CD14-positive monocyte (primary cell): ENCODE data around the gene CDH15. TPM values are rescaled to one million over a fixed set of nuclear protein-coding genes. Genes with fewer than 3 reads are reported as not detected.

Source experiments
- DNase-seq, 3 donors: peaks; one replicate each; pipeline ENCODE4 v3.0.0-alpha.2; 2011 to 2022
- H2AFZ ChIP-seq: 2 replicates; pipeline ENCODE4 v1.6.0; 2012; ENCODE audit warnings: mild to moderate bottlenecking, low read depth, low read length, inconsistent platforms; ENCODE audit not compliant: insufficient read depth, poor library complexity, severe bottlenecking
- H3K27ac ChIP-seq, 2 donors: 1 replicate in 1 of 2; 2 replicates in 1 of 2; pipeline ENCODE4 v1.5.1; 2012 to 2013; ENCODE audit warnings: low read length in 2 of 2, control low read depth in 1 of 2, inconsistent platforms in 1 of 2, low read depth in 1 of 2, mild to moderate bottlenecking in 1 of 2
- H3K27me3 ChIP-seq, 2 donors: one replicate each; pipeline versions ENCODE4 v1.6.0 to v1.6.1; 2011 to 2013; ENCODE audit warnings: low read length in 2 of 2; ENCODE audit not compliant: control insufficient read depth in 2 of 2, insufficient read depth in 2 of 2
- H3K36me3 ChIP-seq, 2 donors: replicated peaks in 1 of 2; 1 replicate in 1 of 2; 2 replicates in 1 of 2; pipeline versions ENCODE4 v1.5.1 to v1.6.1; 2012 to 2013; ENCODE audit warnings: low read length in 2 of 2, control low read depth in 1 of 2, inconsistent platforms in 1 of 2, mild to moderate bottlenecking in 1 of 2; ENCODE audit not compliant: insufficient read depth in 2 of 2, control insufficient read depth in 1 of 2
- H3K4me1 ChIP-seq, 2 donors: 1 replicate in 1 of 2; 2 replicates in 1 of 2; pipeline versions ENCODE4 v1.5.1 to v1.6.1; 2012 to 2013; ENCODE audit warnings: low read length in 2 of 2, control low read depth in 1 of 2, inconsistent platforms in 1 of 2, mild to moderate bottlenecking in 1 of 2, moderate library complexity in 1 of 2; ENCODE audit not compliant: insufficient read depth in 2 of 2, control insufficient read depth in 1 of 2
- H3K4me2 ChIP-seq: replicated peaks from 2 replicates; pipeline ENCODE3; 2012; ENCODE audit warnings: low read length, moderate library complexity, mild to moderate bottlenecking; ENCODE audit not compliant: poor library complexity, severe bottlenecking; ENCODE audit errors: extremely low read depth
- H3K4me3 ChIP-seq, 3 experiments: fragments of 200-600 bp in 1 of 3; sonication (generic) in 1 of 3; replicated peaks in 1 of 3; 1 replicate in 2 of 3; 2 replicates in 1 of 3; pipeline ENCODE4 v1.5.1; 2011 to 2013; ENCODE audit warnings: low read length in 3 of 3, mild to moderate bottlenecking in 3 of 3, control low read depth in 2 of 3, low read depth in 2 of 3, inconsistent platforms in 1 of 3, moderate library complexity in 1 of 3
- H3K79me2 ChIP-seq: 2 replicates; pipeline ENCODE4 v1.6.0; 2012; ENCODE audit warnings: mild to moderate bottlenecking, control low read depth, inconsistent platforms, low read length, moderate library complexity; ENCODE audit not compliant: insufficient read depth
- H3K9ac ChIP-seq: 2 replicates; pipeline ENCODE4 v1.6.0; 2017; ENCODE audit warnings: low read length, mild to moderate bottlenecking; ENCODE audit not compliant: insufficient read depth, poor library complexity, severe bottlenecking
- H3K9me3 ChIP-seq, 2 donors: replicated peaks in 1 of 2; 1 replicate in 1 of 2; 2 replicates in 1 of 2; pipeline versions ENCODE4 v1.5.1 to v1.6.1; 2012 to 2013; ENCODE audit warnings: low read length in 2 of 2, control low read depth in 1 of 2; ENCODE audit not compliant: control insufficient read depth in 1 of 2, insufficient read depth in 1 of 2
- H4K20me1 ChIP-seq: 2 replicates; pipeline ENCODE4 v1.6.0; 2012; ENCODE audit warnings: mild to moderate bottlenecking, low read length, control low read depth, moderate library complexity; ENCODE audit not compliant: insufficient read depth
- H3K27ac Mint-ChIP-seq, 7 donors: one replicate each; pipeline ENCODE4 v1.8.0; 2020; ENCODE audit warnings: mild to moderate bottlenecking in 7 of 7, mixed read lengths in 7 of 7, moderate library complexity in 6 of 7, inconsistent platforms in 2 of 7
- H3K27me3 Mint-ChIP-seq, 3 donors: one replicate each; pipeline ENCODE4 v1.8.0; 2021 to 2022; ENCODE audit warnings: low read depth in 3 of 3, mild to moderate bottlenecking in 3 of 3, mixed read lengths in 3 of 3, moderate library complexity in 3 of 3, inconsistent platforms in 1 of 3
- H3K36me3 Mint-ChIP-seq, 2 donors: one replicate each; pipeline ENCODE4 v1.8.0; 2020; ENCODE audit warnings: mixed read lengths in 2 of 2, inconsistent platforms in 1 of 2, mild to moderate bottlenecking in 1 of 2
- H3K4me1 Mint-ChIP-seq: one replicate; pipeline ENCODE4 v1.8.0; 2020; ENCODE audit warnings: mild to moderate bottlenecking, mixed read lengths
- H3K4me3 Mint-ChIP-seq, 2 donors: one replicate each; pipeline ENCODE4 v1.8.0; 2020; ENCODE audit warnings: mild to moderate bottlenecking in 2 of 2, mixed read lengths in 2 of 2, moderate library complexity in 1 of 2
- H3K9me3 Mint-ChIP-seq, 7 donors: one replicate each; pipeline ENCODE4 v1.8.0; 2020 to 2022; ENCODE audit warnings: mixed read lengths in 7 of 7, mild to moderate bottlenecking in 6 of 7, moderate library complexity in 6 of 7, inconsistent platforms in 2 of 7
- WGBS: methylation state at CpG from one replicate; pipeline ENCODE4 v1.1.5; 2013; ENCODE audit warnings: missing lambda C conversion rate; ENCODE audit not compliant: insufficient coverage; 5-methylcytosine and 5-hydroxymethylcytosine counted together
- intact Hi-C, 2 donors: fragments of 100-400 bp; cut with micrococcal nuclease; formaldehyde crosslinking; loops; one replicate each; pipeline versions ENCODE4 v1.15.0 to v1.15.1; 2023
- polyA plus RNA-seq, 3 donors: library from polyadenylated mRNA; depleted of rRNA in 1 of 3; unstranded in 2 of 3; stranded (reverse) in 1 of 3; fragments of 300-500 nt in 2 of 3; fragments of >200 nt in 1 of 3; fragmentation: Illumina TruSeq in 2 of 3; gene quantifications; 1 replicate in 2 of 3; 2 replicates in 1 of 3; pipeline ENCODE4 v1.2.3, GENCODE V29; 2012 to 2021
- TF ChIP-seq, protein P1 (sequence below): fragments of 200-600 bp; IDR thresholded peaks from one replicate; pipeline ENCODE4 v1.8.0; 2022; ENCODE audit warnings: antibody characterized with exemption, mild to moderate bottlenecking

The CDH15 gene
- polyA plus RNA-seq, 3 donors, result not detected

DNA sequence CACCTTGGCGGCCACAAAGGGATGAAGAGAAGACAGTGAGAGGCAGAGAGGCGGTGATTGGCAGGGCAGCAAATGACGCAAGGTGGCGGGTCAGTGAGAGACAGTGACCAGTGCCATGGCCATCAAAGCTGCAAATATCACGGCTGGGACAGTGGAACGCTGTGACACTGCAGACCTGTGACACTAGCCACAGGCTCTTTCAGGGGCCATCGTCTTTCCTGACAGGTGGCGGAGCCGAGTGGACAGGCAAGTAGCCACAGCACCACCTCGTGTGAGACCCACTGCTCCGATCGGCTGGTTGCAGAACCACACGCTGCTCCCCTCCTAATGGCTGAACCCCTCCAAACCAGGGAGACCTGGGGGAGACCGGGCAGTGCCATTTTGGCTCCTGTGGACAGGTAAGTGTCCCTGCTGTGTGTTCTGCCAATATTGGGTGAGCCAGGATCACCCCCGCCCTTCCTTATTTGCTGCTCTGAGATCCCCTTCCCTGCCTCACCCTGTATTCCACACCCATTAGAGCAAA is 38.0 kb downstream of the CDH15 start:
- DNase-seq, result no peak
- H3K9ac ChIP-seq, result no peak overlapping the region
- Mint-ChIP-seq H3K27me3 (peaks cover 14 to 29% (median 17%) of the 10 kb centered on the region in 3 donors), H3K9me3 (peaks cover 0 to 2% (median 0%) of the 10 kb centered on the region in 7 donors), H3K36me3 (no peaks in the 10 kb centered on the region), H3K4me3 (no peak overlapping the region), H3K4me1 (no peaks in the 10 kb centered on the region), H3K27ac (no peak overlapping the region)
- H3K36me3 ChIP-seq, result no peaks in the 10 kb centered on the region
- TF ChIP-seq, protein P1, sequence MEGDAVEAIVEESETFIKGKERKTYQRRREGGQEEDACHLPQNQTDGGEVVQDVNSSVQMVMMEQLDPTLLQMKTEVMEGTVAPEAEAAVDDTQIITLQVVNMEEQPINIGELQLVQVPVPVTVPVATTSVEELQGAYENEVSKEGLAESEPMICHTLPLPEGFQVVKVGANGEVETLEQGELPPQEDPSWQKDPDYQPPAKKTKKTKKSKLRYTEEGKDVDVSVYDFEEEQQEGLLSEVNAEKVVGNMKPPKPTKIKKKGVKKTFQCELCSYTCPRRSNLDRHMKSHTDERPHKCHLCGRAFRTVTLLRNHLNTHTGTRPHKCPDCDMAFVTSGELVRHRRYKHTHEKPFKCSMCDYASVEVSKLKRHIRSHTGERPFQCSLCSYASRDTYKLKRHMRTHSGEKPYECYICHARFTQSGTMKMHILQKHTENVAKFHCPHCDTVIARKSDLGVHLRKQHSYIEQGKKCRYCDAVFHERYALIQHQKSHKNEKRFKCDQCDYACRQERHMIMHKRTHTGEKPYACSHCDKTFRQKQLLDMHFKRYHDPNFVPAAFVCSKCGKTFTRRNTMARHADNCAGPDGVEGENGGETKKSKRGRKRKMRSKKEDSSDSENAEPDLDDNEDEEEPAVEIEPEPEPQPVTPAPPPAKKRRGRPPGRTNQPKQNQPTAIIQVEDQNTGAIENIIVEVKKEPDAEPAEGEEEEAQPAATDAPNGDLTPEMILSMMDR, result no peak
- no peaks in the 10 kb centered on the region for H3K4me1 ChIP-seq
- no peaks in the 10 kb centered on the region for H3K79me2 ChIP-seq
- H3K9me3 ChIP-seq, result no peaks in the 10 kb centered on the region
- H3K27ac ChIP-seq, result no peak overlapping the region
- H3K4me2 ChIP-seq, result no peak overlapping the region
- intact Hi-C loops, result loop anchor here in 1 of 2 donors (10.0 kb wide), 2 partner anchors 355 to 395 kb away; partner anchors contain the start of genes APRT, GALNS and TRAPPC2L
- no peak overlapping the region for H2AFZ ChIP-seq
- H3K4me3 ChIP-seq, result no peak overlapping the region
- WGBS, result 82% methylated on average over 15 of the region's 15 CpGs
- no peaks in the 10 kb centered on the region for H4K20me1 ChIP-seq
- peaks cover 0 to 6% of the 10 kb centered on the region in 2 donors for H3K27me3 ChIP-seq

DNA sequence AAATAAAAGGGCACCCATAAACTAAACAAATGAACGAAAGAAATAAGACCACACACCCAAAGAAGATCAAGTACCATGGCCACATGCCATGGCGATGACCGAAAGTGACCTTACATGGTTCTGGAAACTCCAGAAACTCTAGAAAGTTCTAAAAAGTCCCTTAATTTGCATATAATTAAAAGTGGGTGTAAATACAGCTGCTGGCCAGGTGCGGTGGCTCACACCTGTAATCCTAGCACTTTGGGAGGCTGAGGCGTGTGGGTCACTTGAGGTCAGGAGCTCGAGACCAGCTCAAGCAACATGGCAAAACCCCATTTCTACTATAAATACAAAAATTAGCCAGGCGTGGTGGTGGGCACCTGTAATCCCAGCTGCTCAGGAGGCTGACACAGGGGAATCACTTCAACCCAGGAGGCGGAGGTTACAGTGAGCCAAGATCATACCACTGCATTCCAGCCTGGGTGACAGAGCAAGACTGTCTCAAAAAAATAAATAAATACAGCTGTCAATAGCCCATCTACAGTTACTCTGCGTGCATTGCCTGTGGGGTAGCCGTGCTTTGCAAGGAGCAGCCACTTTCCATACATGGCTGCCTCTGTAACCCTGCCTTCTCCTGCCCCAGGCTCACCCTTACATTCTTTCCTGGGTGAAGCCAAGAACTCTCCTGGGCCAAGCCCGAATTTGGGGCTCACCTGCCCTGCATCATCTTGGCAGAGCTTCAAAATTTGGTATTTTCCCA is 38.8 kb downstream of the CDH15 start:
- no peak overlapping the region for H2AFZ ChIP-seq
- no peaks in the 10 kb centered on the region for H4K20me1 ChIP-seq
- no peaks in the 10 kb centered on the region for H3K36me3 Mint-ChIP-seq
- H3K27ac Mint-ChIP-seq, result no peak overlapping the region
- H3K27me3 Mint-ChIP-seq, result peaks cover 11 to 23% (median 11%) of the 10 kb centered on the region in 3 donors
- no peak overlapping the region for H3K9ac ChIP-seq
- H3K4me1 Mint-ChIP-seq, result no peaks in the 10 kb centered on the region
- no peak overlapping the region for H3K4me2 ChIP-seq
- intact Hi-C loops, result loop anchor here in 1 of 2 donors (10.0 kb wide), 2 partner anchors 356 to 396 kb away; partner anchors contain the start of genes APRT, GALNS and TRAPPC2L
- TF ChIP-seq, protein P1, result no peak
- H3K4me3 ChIP-seq, result no peak overlapping the region
- peaks cover 0 to 2% of the 10 kb centered on the region in 2 donors for H3K27me3 ChIP-seq
- no peaks in the 10 kb centered on the region for H3K4me1 ChIP-seq
- WGBS, result 86% methylated on average over 7 of the region's 11 CpGs
- H3K4me3 Mint-ChIP-seq, result no peak overlapping the region
- no peak overlapping the region for H3K27ac ChIP-seq
- no peaks in the 10 kb centered on the region for H3K79me2 ChIP-seq
- no peaks in the 10 kb centered on the region for H3K36me3 ChIP-seq
- H3K9me3 ChIP-seq, result no peaks in the 10 kb centered on the region
- H3K9me3 Mint-ChIP-seq, result peaks cover 0 to 2% (median 0%) of the 10 kb centered on the region in 7 donors
- DNase-seq, result no peak
